RWPE1 (cell line): ENCODE measurements around the gene MAGEA8.

Experiments
- CTCF ChIA-PET: fragments of 350-600 bp; sonication (Branson Sonifier 250); formaldehyde crosslinking; extraction: SDS; loops from one replicate; lab custom pipeline; 2021; lab: Yijun Ruan, JAX
- POLR2A ChIA-PET: fragments of 400-600 bp; formaldehyde crosslinking; extraction: SDS; loops from one replicate; lab custom pipeline; 2020; ENCODE audit warnings: antibody characterized with exemption; ENCODE audit not compliant: low non-redundant PET; lab: Yijun Ruan, JAX
- DNase-seq: peaks from one replicate; pipeline ENCODE4 v3.0.0; 2012; ENCODE audit warnings: low spot score
- H3K27ac ChIP-seq: fragments of 450-650 bp; 2 replicates; pipeline ENCODE4 v1.5.1; 2017
- CTCF ChIP-seq: fragments of 450-650 bp; conservative IDR thresholded peaks from 2 replicates; pipeline ENCODE4 v1.5.1; 2017; ENCODE audit warnings: low read depth, mild to moderate bottlenecking

The MAGEA8 gene

GRCh38 chrX:149865390-149865789 lies 15.6 kb upstream of the MAGEA8 start:
- DNase-seq, result no peak
- H3K27ac ChIP-seq, result no peak overlapping the region
- TF ChIP-seq CTCF, result no peak
- ChIA-PET POLR2A (no interaction called here), CTCF (no interaction called here)

- ChIA-PET POLR2A (no interaction called here), CTCF (no interaction called here)
- no peak overlapping the region for H3K27ac ChIP-seq
- no peak for TF ChIP-seq CTCF
- no peak for DNase-seq
These were observed 13.5 kb upstream of the MAGEA8 start for GRCh38 chrX:149867488-149867887.

- CTCF ChIA-PET, result interaction anchor here (1.7 kb wide), 1 partner anchor 10 kb away, joined by 9 read pairs; the partner anchor contains the start of gene MAGEA8
- POLR2A ChIA-PET, result no interaction called here
- TF ChIP-seq CTCF, result no peak
These were observed 10.1 kb upstream of the MAGEA8 start for GRCh38 chrX:149870840-149871239.

GRCh38 chrX:149871433-149871832 lies 9.6 kb upstream of the MAGEA8 start:
- POLR2A ChIA-PET, result no interaction called here
- TF ChIP-seq CTCF, result no peak
- DNase-seq, result no peak
- CTCF ChIA-PET, result interaction anchor here (1.7 kb wide), 1 partner anchor 9 kb away, joined by 9 read pairs; the partner anchor contains the start of gene MAGEA8
- H3K27ac ChIP-seq, result no peak overlapping the region

More at GRCh38 chrX:149870840-149871239, 10.1 kb upstream of the MAGEA8 start:
- no peak overlapping the region for H3K27ac ChIP-seq
- DNase-seq, result no peak

GRCh38 chrX:149871940-149872339 lies 9.0 kb upstream of the MAGEA8 start:
- POLR2A ChIA-PET, result no interaction called here
- H3K27ac ChIP-seq, result no peak overlapping the region
- CTCF ChIA-PET, result interaction anchor here (1.7 kb wide), 1 partner anchor 9 kb away, joined by 9 read pairs; the partner anchor contains the start of gene MAGEA8
- DNase-seq, result peak; percentile 0
- TF ChIP-seq CTCF, result no peak

- TF ChIP-seq CTCF, result no peak
- ChIA-PET POLR2A (no interaction called here), CTCF (no interaction called here)
- no peak for DNase-seq
- no peak overlapping the region for H3K27ac ChIP-seq
These were observed 3.8 kb upstream of the MAGEA8 start for GRCh38 chrX:149877157-149877556.
